ENCODE measurements around the gene NOLC1. TPM values are rescaled to one million over a fixed set of nuclear protein-coding genes. Genes with fewer than 3 reads are reported as not detected.

NOLC1 gene
- 10 to 100 TPM; 19.2 to 30.7 (median 22.0) TPM for total RNA-seq

GRCh38 chr10:102151774-102152544 lies at the start of gene NOLC1:
TSS of gene NOLC1 (plus strand) at chr10:102152389. CDS start at chr10:102152411, 22 bp downstream.
- TF ChIP-seq CTCF (IDR thresholded peaks at IDR 0.05; ENCODE audit: low read depth), result no peak

- TF ChIP-seq CTCF (IDR thresholded peaks at IDR 0.05; ENCODE audit: low read depth), result no peak
Measured at GRCh38 chr10:102102421-102102820, 49.8 kb upstream of the NOLC1 start.

GRCh38 chr10:102106998-102107397 lies 45.2 kb upstream of the NOLC1 start:
- no peak for TF ChIP-seq CTCF (IDR thresholded peaks at IDR 0.05; ENCODE audit: low read depth)

DNA sequence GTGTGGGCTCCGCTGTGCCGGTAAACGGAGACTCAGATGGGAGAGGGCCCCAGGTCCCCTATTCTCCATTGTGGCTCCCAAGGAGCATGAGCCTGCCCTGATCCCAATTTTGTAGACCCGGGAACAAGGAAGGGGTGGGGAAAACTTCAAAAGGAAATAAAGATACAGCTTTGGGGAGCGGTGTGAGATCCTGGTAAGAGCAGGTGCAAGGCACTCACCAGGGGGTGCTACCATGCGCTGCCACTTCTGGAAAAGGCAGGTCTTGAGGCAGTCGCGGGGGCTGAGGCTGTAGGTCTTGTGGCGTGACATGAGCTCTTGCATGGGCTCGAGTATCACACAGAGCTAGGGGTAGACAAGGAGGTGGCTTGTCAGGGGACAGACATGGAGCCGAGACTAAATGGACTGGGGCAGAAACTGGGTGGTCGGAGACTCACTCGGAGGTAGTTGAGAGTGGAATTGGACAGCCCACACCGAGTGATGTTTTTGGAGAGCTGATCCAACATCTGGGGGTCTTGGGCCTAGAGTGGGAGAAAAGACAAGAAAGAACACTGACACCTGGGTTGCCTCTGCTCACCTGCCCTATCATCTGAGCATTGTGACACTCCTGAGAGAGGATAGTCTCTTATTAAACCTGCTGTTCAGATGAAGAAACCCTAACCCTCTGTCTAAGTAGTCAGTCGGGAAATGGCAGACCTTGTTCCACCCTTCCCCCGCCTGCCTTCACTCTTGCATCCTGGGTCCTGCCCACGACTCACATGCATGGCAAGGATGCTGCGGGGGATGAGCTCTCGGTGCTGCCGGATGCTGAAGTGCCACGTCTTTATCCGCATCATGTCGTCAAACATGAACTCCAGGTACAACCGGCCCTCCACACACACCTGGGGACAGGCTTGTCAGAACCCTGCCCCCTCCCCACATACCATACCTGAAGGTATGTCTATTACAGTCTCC lies 42.7 kb upstream of the NOLC1 start:
- no peak for TF ChIP-seq CTCF (IDR thresholded peaks at IDR 0.05; ENCODE audit: low read depth)

DNA sequence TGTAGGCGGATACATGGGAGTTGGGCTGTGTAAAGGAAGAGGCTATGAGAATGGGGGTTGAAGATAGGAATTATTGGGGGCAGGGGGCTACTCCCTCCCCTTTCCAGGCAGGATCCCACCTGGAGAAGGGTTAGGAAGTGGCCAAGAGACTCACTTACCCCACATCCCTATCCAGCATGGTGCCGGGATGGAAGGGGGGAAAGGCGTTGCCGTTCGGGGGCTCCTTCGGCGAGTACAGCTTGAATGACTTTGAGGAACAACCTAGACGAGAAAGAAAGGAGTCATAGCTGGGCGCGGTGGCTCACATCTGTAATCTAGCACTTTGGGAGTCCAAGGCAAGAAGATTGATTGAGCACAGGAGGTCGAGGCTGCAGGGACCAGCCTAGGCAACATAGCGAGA lies 40.9 kb upstream of the NOLC1 start:
- TF ChIP-seq CTCF (IDR thresholded peaks at IDR 0.05; ENCODE audit: low read depth), result no peak

DNA sequence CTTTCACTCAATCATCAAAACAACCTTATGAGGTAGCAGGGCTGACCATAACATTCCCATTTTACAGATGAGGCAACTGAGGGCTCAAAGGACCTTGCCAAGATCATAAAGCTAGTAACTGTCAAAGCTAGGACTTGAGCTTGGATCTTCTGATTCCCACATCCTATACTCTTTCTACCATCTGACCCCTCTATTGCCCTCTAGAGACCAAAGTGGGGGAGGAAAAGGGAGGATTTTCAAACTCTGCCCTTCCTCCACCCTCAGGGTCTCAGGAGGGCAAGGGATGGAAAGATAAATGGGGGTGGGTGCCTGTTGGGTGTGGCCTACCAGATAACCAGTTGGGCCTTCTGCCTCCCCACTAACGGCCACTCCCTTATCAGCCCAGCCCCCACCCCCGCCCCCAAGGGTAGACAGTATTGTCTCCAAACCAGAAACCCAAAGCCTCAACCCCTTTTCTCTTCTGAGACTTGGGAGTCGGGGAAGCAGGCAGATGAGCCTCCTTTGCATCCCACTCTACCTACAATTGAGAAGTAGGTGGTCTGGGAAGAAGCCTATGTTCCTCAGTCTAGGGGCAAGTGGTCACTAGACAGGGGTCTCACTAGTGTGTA lies 39.9 kb upstream of the NOLC1 start:
- no peak for TF ChIP-seq CTCF (IDR thresholded peaks at IDR 0.05; ENCODE audit: low read depth)

Data from subcutaneous adipose tissue (tissue), 4 donors.